ENCODE data around the gene RFT1. TPM values are rescaled to one million over a fixed set of nuclear protein-coding genes. Genes with fewer than 3 reads are reported as not detected.
A peak's percentile ranks its signal among the peaks of the same experiment; 100 is the strongest.

RFT1 gene
- total RNA-seq, 4 donors from 2014 or later: 8.6 to 16.1 (median 15.5) TPM

- WGBS, 2 donors: 55 to 60% methylated on average over 1 to 2 of the region's 2 CpGs
- no peak overlapping the region for H3K4me3 ChIP-seq (ENCODE audit: low read depth, poor library complexity, severe bottlenecking)
- DNase-seq (ENCODE audit: low spot score in 2 of 2): no peak
- no peak for TF ChIP-seq CTCF (IDR thresholded peaks at IDR 0.05)
- no peak for TF ChIP-seq POLR2A (IDR thresholded peaks at IDR 0.05)
- intact Hi-C loops (cut with DNase I; ENCODE audit: low total_unique reads): no loop called here
Observed at GRCh38 chr3:53147903-53148400, 17.7 kb upstream of the RFT1 start.

- TF ChIP-seq POLR2A (IDR thresholded peaks at IDR 0.05) (no peak), CTCF (IDR thresholded peaks at IDR 0.05) (no peak)
- 88 to 91% methylated on average over 11 of the region's 11 CpGs for WGBS, 2 donors
- intact Hi-C loops (cut with DNase I; ENCODE audit: low total_unique reads): no loop called here
- H3K4me3 ChIP-seq (ENCODE audit: low read depth, poor library complexity, severe bottlenecking): no peak overlapping the region
- DNase-seq (ENCODE audit: low spot score in 2 of 2): peak in 1 of 2 donors; percentile 68
Observed at GRCh38 chr3:53147151-53147902, 17.1 kb upstream of the RFT1 start.

GRCh38 chr3:53146319-53146891 is 16.2 kb upstream of the RFT1 start:
- DNase-seq (ENCODE audit: low spot score in 2 of 2): peak in 1 of 2 donors; percentile 67
- 83 to 90% methylated on average over 7 of the region's 7 CpGs for WGBS, 2 donors
- intact Hi-C loops (cut with DNase I; ENCODE audit: low total_unique reads): no loop called here
- H3K4me3 ChIP-seq (ENCODE audit: low read depth, poor library complexity, severe bottlenecking): no peak overlapping the region
- no peak for TF ChIP-seq CTCF (IDR thresholded peaks at IDR 0.05)
- TF ChIP-seq POLR2A (IDR thresholded peaks at IDR 0.05): no peak

- WGBS, 2 donors: 87 to 88% methylated on average over 3 of the region's 3 CpGs
- intact Hi-C loops (cut with DNase I; ENCODE audit: low total_unique reads): no loop called here
- TF ChIP-seq CTCF (IDR thresholded peaks at IDR 0.05): no peak
- TF ChIP-seq POLR2A (IDR thresholded peaks at IDR 0.05): no peak
- DNase-seq (ENCODE audit: low spot score in 2 of 2): no peak
- no peak overlapping the region for H3K4me3 ChIP-seq (ENCODE audit: low read depth, poor library complexity, severe bottlenecking)
Observed at GRCh38 chr3:53145713-53146080, 15.5 kb upstream of the RFT1 start.

GRCh38 chr3:53144862-53145712 is 14.9 kb upstream of the RFT1 start:
- intact Hi-C loops (cut with DNase I; ENCODE audit: low total_unique reads): no loop called here
- TF ChIP-seq CTCF (IDR thresholded peaks at IDR 0.05) (no peak), POLR2A (IDR thresholded peaks at IDR 0.05) (no peak)
- H3K4me3 ChIP-seq (ENCODE audit: low read depth, poor library complexity, severe bottlenecking): no peak overlapping the region
- no peak for DNase-seq (ENCODE audit: low spot score in 2 of 2)
- 78 to 90% methylated on average over 11 of the region's 11 CpGs for WGBS, 2 donors

Measured in lower leg skin (tissue), 4 donors.